HCT116 (cell line): ENCODE measurements around the gene SGMS1. TPM values are rescaled to one million over a fixed set of nuclear protein-coding genes. Genes with fewer than 3 reads are reported as not detected.

ENCODE experiments used
- ATAC-seq: fragments of 200-7000 bp; cut with Tn5 transposase; 2 replicates; pipeline ENCODE4 v1.9.1; 2020; ENCODE audit warnings: mild to moderate bottlenecking, moderate library complexity
- BruUV-seq: library from RNA; stranded (reverse); fragments of 400-500 nt; replicated peaks from 2 replicates; lab custom pipeline; 2021; lab: Mats Ljungman, UMichigan
- CTCF ChIA-PET: fragments of 300-600 bp; sonication (Branson Sonifier 250); formaldehyde crosslinking; loops from one replicate; lab custom pipeline; 2021; ENCODE audit warnings: antibody characterized with exemption; lab: Charles Lee
- POLR2A ChIA-PET: fragments of 300-600, 350-600 bp; sonication (Branson Sonifier 250); formaldehyde crosslinking; loops from one replicate; lab custom pipeline; 2021; ENCODE audit warnings: antibody characterized with exemption; lab: Charles Lee
- RAD21 ChIA-PET, 2 experiments: fragments of 300-600 bp; sonication (Branson Sonifier 250); formaldehyde crosslinking; loops; one replicate each; lab custom pipeline; 2023; ENCODE audit warnings: low total read pairs in 2 of 2; ENCODE audit not compliant: uncharacterized antibody in 2 of 2, unreplicated experiment in 2 of 2, low non-redundant PET in 1 of 2; lab: Charles Lee
- DNase-seq: peaks from one replicate; pipeline ENCODE4 v3.0.0-alpha.2; 2010; ENCODE audit warnings: low read depth, low spot score
- H2AFZ ChIP-seq: fragments of 200-600 bp; shearing (Covaris generic), sonication (generic); 2 replicates; pipeline ENCODE4 v1.6.1; 2017; ENCODE audit warnings: low read depth, mixed run types, mixed read lengths, antibody characterized with exemption, low read length; ENCODE audit not compliant: poor library complexity, severe bottlenecking
- H3K27ac ChIP-seq: 2 replicates; pipeline ENCODE4 v1.5.1; 2012; ENCODE audit warnings: low read depth, low read length
- H3K27me3 ChIP-seq: fragments of 200-600 bp; sonication (generic); 2 replicates; pipeline ENCODE4 v1.6.1; 2016; ENCODE audit warnings: mixed run types, low read length, mixed read lengths; ENCODE audit not compliant: insufficient read depth
- H3K36me3 ChIP-seq, 2 experiments: fragments of 200-500 bp in 1 of 2; fragments of 200-600 bp in 1 of 2; sonication (Bioruptor generic) in 1 of 2; sonication (generic) in 1 of 2; 2 replicates each; pipeline versions ENCODE4 v1.5.1 to v1.6.1; 2014 to 2016; ENCODE audit warnings: low read length in 2 of 2, inconsistent platforms in 1 of 2, mixed read lengths in 1 of 2, mixed run types in 1 of 2; ENCODE audit not compliant: insufficient read depth in 2 of 2, control insufficient read depth in 1 of 2
- H3K4me1 ChIP-seq, 2 experiments: fragments of 200-600 bp in 1 of 2; sonication (generic) in 1 of 2; 2 replicates each; pipeline versions ENCODE4 v1.5.1 to v1.6.1; 2012 to 2017; ENCODE audit warnings: low read length in 2 of 2, inconsistent platforms in 1 of 2, mild to moderate bottlenecking in 1 of 2, mixed read lengths in 1 of 2, mixed run types in 1 of 2, moderate library complexity in 1 of 2; ENCODE audit not compliant: insufficient read depth in 2 of 2, control insufficient read depth in 1 of 2
- H3K4me2 ChIP-seq: fragments of 200-600 bp; sonication (generic); 2 replicates; pipeline ENCODE4 v1.6.1; 2017; ENCODE audit warnings: mixed run types, low read length, mixed read lengths
- H3K4me3 ChIP-seq, 2 experiments: fragments of 200-600 bp in 1 of 2; sonication (generic) in 1 of 2; replicated peaks in 1 of 2; 2 replicates each; pipeline ENCODE4 v1.5.1; 2011 to 2016; ENCODE audit warnings: low read length in 2 of 2, control low read depth in 1 of 2, low read depth in 1 of 2, mild to moderate bottlenecking in 1 of 2, mixed read lengths in 1 of 2, mixed run types in 1 of 2
- H3K79me2 ChIP-seq: fragments of 200-600 bp; sonication (generic); 2 replicates; pipeline ENCODE4 v1.6.1; 2017; ENCODE audit warnings: mild to moderate bottlenecking, mixed run types, low read length, moderate library complexity, mixed read lengths; ENCODE audit not compliant: insufficient read depth
- H3K9ac ChIP-seq: fragments of 200-600 bp; sonication (generic); 2 replicates; pipeline ENCODE4 v1.6.1; 2016; ENCODE audit warnings: low read length, mixed read lengths
- H3K9me2 ChIP-seq: fragments of 200-600 bp; sonication (generic), shearing (Covaris generic); 2 replicates; pipeline ENCODE4 v1.6.1; 2017; ENCODE audit warnings: mixed run types, mild to moderate bottlenecking, moderate library complexity; ENCODE audit not compliant: insufficient read depth
- H3K9me3 ChIP-seq, 2 experiments: fragments of 200-500 bp in 1 of 2; fragments of 200-600 bp in 1 of 2; sonication (Bioruptor generic) in 1 of 2; sonication (generic) in 1 of 2; 2 replicates each; pipeline ENCODE4 v1.6.1; 2014 to 2017; ENCODE audit warnings: low read length in 2 of 2, mixed read lengths in 2 of 2, inconsistent platforms in 1 of 2, low read depth in 1 of 2, mild to moderate bottlenecking in 1 of 2, mixed run types in 1 of 2, moderate library complexity in 1 of 2; ENCODE audit not compliant: control insufficient read depth in 1 of 2, insufficient read depth in 1 of 2
- H4K20me1 ChIP-seq: fragments of 200-600 bp; sonication (generic), shearing (Covaris generic); 2 replicates; pipeline ENCODE4 v1.6.1; 2017; ENCODE audit warnings: mixed run types, mild to moderate bottlenecking, moderate library complexity; ENCODE audit not compliant: insufficient read depth
- CEBPB ChIP-seq: IDR thresholded peaks from 2 replicates; pipeline ENCODE4 v1.6.1; 2012; ENCODE audit warnings: low read depth
- ELF1 ChIP-seq: IDR thresholded peaks from 2 replicates; pipeline ENCODE4 v1.6.1; 2012; ENCODE audit warnings: low read depth, borderline replicate concordance
- EZH2phosphoT487 ChIP-seq: fragments of 200-600 bp; IDR thresholded peaks from 2 replicates; pipeline ENCODE4 v1.6.1; 2018; ENCODE audit warnings: antibody characterized with exemption, borderline replicate concordance
- FOSL1 ChIP-seq: IDR thresholded peaks from 2 replicates; pipeline ENCODE4 v1.6.1; 2012; ENCODE audit warnings: low read depth
- POLR2A ChIP-seq: IDR thresholded peaks from 2 replicates; pipeline ENCODE4 v1.7.0; 2011; ENCODE audit warnings: borderline replicate concordance; ENCODE audit not compliant: insufficient read depth, insufficient read length; ENCODE audit errors: extremely low read depth
- POLR2AphosphoS5 ChIP-seq: IDR thresholded peaks from 2 replicates; pipeline ENCODE4 v1.6.1; 2011; ENCODE audit warnings: mild to moderate bottlenecking, low read depth, low read length, moderate library complexity
- TCF7L2 ChIP-seq: IDR thresholded peaks from 2 replicates; pipeline ENCODE4 v1.7.0; 2011; ENCODE audit warnings: borderline replicate concordance, inconsistent platforms; ENCODE audit not compliant: insufficient read depth, insufficient read length; ENCODE audit errors: extremely low read depth
- YY1 ChIP-seq: IDR thresholded peaks from 2 replicates; pipeline ENCODE4 v1.6.1; 2011; ENCODE audit warnings: low read length, low read depth, moderate library complexity, mild to moderate bottlenecking; ENCODE audit not compliant: insufficient replicate concordance; ENCODE audit errors: extremely low read depth
- ZFX ChIP-seq: fragments of 450-650 bp; IDR thresholded peaks from 2 replicates; pipeline ENCODE4 v1.6.1; 2017
- intact Hi-C: fragments of 100-400 bp; cut with micrococcal nuclease; formaldehyde crosslinking; loops from 2 replicates; pipeline ENCODE4 v1.10.0; 2022
- total RNA-seq: library from RNA; stranded (reverse); gene quantifications from one replicate; pipeline ENCODE4 v1.2.1, GENCODE V29; 2021; ENCODE audit not compliant: unreplicated experiment
- TF ChIP-seq, protein P1 (sequence below): IDR thresholded peaks from 2 replicates; pipeline ENCODE4 v1.6.1; 2011; ENCODE audit warnings: mild to moderate bottlenecking, low read length, moderate library complexity; ENCODE audit not compliant: insufficient replicate concordance; ENCODE audit errors: extremely low read depth
- TF ChIP-seq, protein P2 (sequence below), 3 experiments: fragments of 200-600 bp in 1 of 3; sonication (generic) in 1 of 3; IDR thresholded peaks in 2 of 3; conservative IDR thresholded peaks in 1 of 3; 2 replicates each; pipeline ENCODE4 v1.5.1; 2012 to 2017; ENCODE audit warnings: low read depth in 2 of 3, low read length in 2 of 3, antibody characterized with exemption in 1 of 3, borderline replicate concordance in 1 of 3, control low read depth in 1 of 3, mild to moderate bottlenecking in 1 of 3, mixed read lengths in 1 of 3, mixed run types in 1 of 3, moderate library complexity in 1 of 3; ENCODE audit not compliant: insufficient read depth in 1 of 3

The SGMS1 gene
- total RNA-seq, 1 experiment from 2014 or later = 29.1 TPM

DNA sequence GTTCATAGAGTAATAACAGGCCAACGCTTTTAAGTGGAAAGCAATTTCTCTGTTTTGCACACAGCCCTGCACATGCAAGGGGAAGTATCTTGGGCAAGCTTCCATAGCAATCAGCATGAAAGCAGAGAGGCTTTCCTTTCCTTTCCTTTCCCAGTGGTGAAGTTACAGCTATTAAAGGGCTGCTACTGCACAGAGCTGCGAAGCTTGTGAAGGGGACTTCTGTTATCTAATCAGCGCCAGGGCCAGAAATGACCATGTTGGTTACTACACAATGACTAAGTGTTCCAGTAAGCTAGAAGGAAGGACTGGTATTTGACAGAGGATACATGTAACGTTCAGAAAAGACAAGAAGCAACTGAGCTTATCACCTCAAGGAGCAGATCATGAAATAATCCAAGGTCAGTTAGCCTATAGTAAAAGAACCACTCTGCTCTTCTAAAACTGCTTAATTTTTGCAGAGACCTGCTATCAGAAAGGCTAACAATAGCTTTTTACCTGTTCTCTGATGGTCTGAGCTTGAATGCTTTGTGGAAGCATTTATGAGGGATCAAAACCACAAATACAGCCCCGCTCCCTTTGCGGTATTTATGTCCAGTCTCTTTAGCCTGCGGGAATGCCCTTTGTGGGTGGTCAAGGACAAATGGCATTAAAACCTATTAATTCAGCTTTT is 45.9 kb downstream of the SGMS1 start:
- H3K27me3 ChIP-seq = no peaks in the 10 kb centered on the region
- H2AFZ ChIP-seq = no peak overlapping the region
- H3K9me3 ChIP-seq = no peaks in the 10 kb centered on the region
- POLR2A ChIA-PET = no interaction called here
- H3K36me3 ChIP-seq = no peaks in the 10 kb centered on the region
- RAD21 ChIA-PET = no interaction called here
- H3K4me2 ChIP-seq = no peak overlapping the region
- ATAC-seq (no peak; the same call in 1 of the 2 replicates), DNase-seq (no peak)
- BruUV-seq = no TSS peak
- no peak overlapping the region for H3K9ac ChIP-seq
- H3K27ac ChIP-seq = no peak overlapping the region
- H3K79me2 ChIP-seq = no peaks in the 10 kb centered on the region
- TF ChIP-seq TCF7L2 (no peak), ELF1 (no peak), FOSL1 (no peak), ZFX (no peak)
- TF ChIP-seq, protein P1, sequence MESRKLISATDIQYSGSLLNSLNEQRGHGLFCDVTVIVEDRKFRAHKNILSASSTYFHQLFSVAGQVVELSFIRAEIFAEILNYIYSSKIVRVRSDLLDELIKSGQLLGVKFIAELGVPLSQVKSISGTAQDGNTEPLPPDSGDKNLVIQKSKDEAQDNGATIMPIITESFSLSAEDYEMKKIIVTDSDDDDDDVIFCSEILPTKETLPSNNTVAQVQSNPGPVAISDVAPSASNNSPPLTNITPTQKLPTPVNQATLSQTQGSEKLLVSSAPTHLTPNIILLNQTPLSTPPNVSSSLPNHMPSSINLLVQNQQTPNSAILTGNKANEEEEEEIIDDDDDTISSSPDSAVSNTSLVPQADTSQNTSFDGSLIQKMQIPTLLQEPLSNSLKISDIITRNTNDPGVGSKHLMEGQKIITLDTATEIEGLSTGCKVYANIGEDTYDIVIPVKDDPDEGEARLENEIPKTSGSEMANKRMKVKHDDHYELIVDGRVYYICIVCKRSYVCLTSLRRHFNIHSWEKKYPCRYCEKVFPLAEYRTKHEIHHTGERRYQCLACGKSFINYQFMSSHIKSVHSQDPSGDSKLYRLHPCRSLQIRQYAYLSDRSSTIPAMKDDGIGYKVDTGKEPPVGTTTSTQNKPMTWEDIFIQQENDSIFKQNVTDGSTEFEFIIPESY = no peak
- CTCF ChIA-PET = interaction anchor here (1.1 kb wide), 1 partner anchor 13 kb away, joined by 3 read pairs; no protein-coding TSS in a partner anchor
- intact Hi-C loops = no loop called here
- no peak overlapping the region for H3K4me3 ChIP-seq
- no peaks in the 10 kb centered on the region for H4K20me1 ChIP-seq
- no peaks in the 10 kb centered on the region for H3K9me2 ChIP-seq
- H3K4me1 ChIP-seq = peaks cover 5 to 20% of the 10 kb centered on the region in 2 experiments; a peak in 3 of 4 replicates

DNA sequence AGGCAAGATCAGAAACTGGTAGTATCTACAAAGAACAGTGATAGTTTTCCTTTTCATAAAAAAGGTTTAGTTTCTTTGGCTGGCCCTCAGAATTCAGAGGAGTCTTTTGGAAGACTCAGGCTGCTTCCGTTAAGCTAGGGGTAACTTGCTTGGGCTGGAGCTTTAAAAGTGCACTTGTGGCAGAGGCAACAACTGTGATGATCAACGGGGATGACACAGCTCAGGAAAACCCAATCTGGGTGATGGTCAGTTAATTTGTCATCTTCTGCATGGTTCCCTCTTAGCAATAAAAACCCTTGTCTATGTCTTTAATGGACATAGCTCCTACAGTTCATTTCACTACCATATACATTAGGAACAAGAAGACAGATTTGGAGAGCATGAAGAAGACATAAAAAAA is 46.7 kb downstream of the SGMS1 start:
- H3K4me3 ChIP-seq = no peak overlapping the region
- no peaks in the 10 kb centered on the region for H4K20me1 ChIP-seq
- no peak overlapping the region for H3K27ac ChIP-seq
- H3K9me2 ChIP-seq = no peaks in the 10 kb centered on the region
- no peaks in the 10 kb centered on the region for H3K9me3 ChIP-seq
- ATAC-seq = no peak
- ChIA-PET POLR2A (no interaction called here), RAD21 (no interaction called here), CTCF (interaction anchor here (0.9 kb wide), 1 partner anchor 51 kb away, joined by 3 read pairs; no protein-coding TSS in a partner anchor)
- no peaks in the 10 kb centered on the region for H3K36me3 ChIP-seq
- H3K4me1 ChIP-seq = peaks cover 5 to 20% of the 10 kb centered on the region in 2 experiments; a peak in 3 of 4 replicates
- no peak overlapping the region for H3K9ac ChIP-seq
- intact Hi-C loops = no loop called here
- DNase-seq = no peak
- H3K79me2 ChIP-seq = no peaks in the 10 kb centered on the region
- H3K4me2 ChIP-seq = no peak overlapping the region
- no TSS peak for BruUV-seq
- H3K27me3 ChIP-seq = no peaks in the 10 kb centered on the region
- H2AFZ ChIP-seq = no peak overlapping the region
- TF ChIP-seq EZH2phosphoT487 (no peak), POLR2AphosphoS5 (no peak), CEBPB (no peak), POLR2A (no peak), YY1 (no peak), FOSL1 (no peak)
- TF ChIP-seq, protein P1 = no peak
- TF ChIP-seq, protein P2, sequence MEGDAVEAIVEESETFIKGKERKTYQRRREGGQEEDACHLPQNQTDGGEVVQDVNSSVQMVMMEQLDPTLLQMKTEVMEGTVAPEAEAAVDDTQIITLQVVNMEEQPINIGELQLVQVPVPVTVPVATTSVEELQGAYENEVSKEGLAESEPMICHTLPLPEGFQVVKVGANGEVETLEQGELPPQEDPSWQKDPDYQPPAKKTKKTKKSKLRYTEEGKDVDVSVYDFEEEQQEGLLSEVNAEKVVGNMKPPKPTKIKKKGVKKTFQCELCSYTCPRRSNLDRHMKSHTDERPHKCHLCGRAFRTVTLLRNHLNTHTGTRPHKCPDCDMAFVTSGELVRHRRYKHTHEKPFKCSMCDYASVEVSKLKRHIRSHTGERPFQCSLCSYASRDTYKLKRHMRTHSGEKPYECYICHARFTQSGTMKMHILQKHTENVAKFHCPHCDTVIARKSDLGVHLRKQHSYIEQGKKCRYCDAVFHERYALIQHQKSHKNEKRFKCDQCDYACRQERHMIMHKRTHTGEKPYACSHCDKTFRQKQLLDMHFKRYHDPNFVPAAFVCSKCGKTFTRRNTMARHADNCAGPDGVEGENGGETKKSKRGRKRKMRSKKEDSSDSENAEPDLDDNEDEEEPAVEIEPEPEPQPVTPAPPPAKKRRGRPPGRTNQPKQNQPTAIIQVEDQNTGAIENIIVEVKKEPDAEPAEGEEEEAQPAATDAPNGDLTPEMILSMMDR (IDR thresholded peaks at IDR 0.05 in 2 of 3, conservative IDR thresholded peaks at IDR 0.05 in 1 of 3; ENCODE audit: borderline replicate concordance in 1 of 3, insufficient read depth in 1 of 3, low read depth in 2 of 3, low read length in 2 of 3) = no peak
